GM10266 (cell line): ENCODE measurements around the gene KANK4.

ENCODE experiments used
- DNase-seq: peaks from one replicate; pipeline ENCODE4 v3.0.0; 2012; ENCODE audit errors: extremely low spot score
- CTCF ChIP-seq: IDR thresholded peaks from 2 replicates; pipeline ENCODE4 v1.5.1; 2012; ENCODE audit warnings: mild to moderate bottlenecking, low read depth; ENCODE audit not compliant: control insufficient read depth, insufficient read depth; ENCODE audit errors: missing control alignments

The KANK4 gene

DNA sequence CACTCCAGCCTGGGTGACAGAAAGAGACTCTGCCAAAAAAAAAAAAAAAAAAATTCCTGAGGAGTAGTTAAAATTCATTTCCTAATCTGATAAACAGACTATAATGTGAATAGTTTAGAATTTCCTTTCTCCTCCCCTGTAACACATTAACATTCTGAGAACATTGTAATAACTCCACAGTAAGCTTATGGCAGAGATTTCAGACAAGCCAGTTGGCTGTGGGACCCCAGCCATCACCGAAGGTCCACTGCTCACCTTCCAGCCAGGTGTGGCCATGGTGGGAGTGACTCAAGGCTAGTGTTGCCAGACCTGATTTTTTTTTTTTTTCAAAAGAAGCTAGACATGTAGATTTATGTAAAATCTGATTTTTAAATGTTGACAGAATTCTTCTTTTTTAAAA, 11.8 kb downstream of the KANK4 start:
- no peak for TF ChIP-seq CTCF
- no peak for DNase-seq

DNA sequence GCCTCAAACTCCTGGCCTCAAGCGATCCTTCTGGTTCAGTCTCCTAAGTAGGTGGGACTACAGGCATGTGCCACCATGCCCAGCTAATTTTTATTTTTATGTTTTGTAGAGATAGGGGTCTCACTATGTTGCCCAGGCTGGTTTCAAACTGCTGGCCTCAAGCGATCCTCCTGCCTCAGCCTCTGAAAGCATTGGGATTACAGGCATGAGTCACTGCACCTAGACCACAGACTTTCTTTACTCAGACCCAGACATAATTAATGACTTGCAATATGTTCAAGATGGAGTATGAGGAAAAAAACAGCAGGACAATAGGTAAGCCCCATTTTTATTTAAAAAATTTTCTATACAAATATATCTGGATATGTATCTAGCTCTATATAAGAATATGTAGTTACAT, 13.2 kb downstream of the KANK4 start:
- TF ChIP-seq CTCF, result no peak
- DNase-seq, result no peak

- no peak for DNase-seq
- TF ChIP-seq CTCF, result no peak
Observed at GRCh38 chr1:62304975-62305374, 14.3 kb downstream of the KANK4 start.

GRCh38 chr1:62304515-62304914, 14.7 kb downstream of the KANK4 start:
- no peak for DNase-seq
- TF ChIP-seq CTCF, result no peak

GRCh38 chr1:62301726-62302390, 17.4 kb downstream of the KANK4 start:
- no peak for DNase-seq
- TF ChIP-seq CTCF, result no peak

GRCh38 chr1:62299426-62300200, 19.6 kb downstream of the KANK4 start:
- no peak for DNase-seq
- no peak for TF ChIP-seq CTCF

DNA sequence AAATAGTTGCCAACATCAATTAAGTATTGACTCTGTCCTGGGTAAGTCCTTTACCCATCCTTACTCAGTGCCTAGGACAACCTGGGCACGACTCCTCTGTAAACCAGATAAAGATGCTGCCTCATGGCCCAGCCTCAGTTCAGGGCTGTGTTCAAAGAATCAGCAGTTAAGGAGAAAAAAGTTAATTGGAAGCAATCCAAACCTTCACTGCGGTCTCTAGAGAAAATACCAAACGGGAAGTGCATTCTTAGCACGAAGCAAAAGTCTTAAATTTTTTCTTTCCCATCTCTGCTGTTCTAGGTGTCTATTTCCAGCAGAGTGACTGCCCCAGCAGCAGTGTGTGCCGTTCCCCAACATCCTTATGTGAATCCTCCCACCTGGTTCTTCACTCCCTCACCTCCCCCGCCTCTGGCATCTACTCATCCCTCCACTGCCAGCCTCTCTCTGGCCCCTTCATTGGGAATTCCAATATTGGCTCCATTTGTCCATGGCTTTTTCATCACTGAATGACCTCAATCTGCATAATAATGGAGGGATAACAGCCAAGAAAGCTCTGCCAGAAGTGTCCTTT, 23.2 kb downstream of the KANK4 start:
- no peak for TF ChIP-seq CTCF
- DNase-seq, result no peak
